ENCODE data around the gene MAD1L1. TPM values are rescaled to one million over a fixed set of nuclear protein-coding genes. Genes with fewer than 3 reads are reported as not detected.
"Not testable (repeated sequence)": the region's sequence is repeated elsewhere in the genome, so short reads cannot be mapped to it uniquely, and the experiment has no call there.

MAD1L1 gene
- total RNA-seq, 1 donor from 2014 or later = 53.8 TPM

GRCh38 chr7:1997537-1998076, 235.1 kb downstream of the MAD1L1 start:
- H3K36me3 Mint-ChIP-seq (ENCODE audit: low read depth) = no peaks in the 10 kb centered on the region
- TF ChIP-seq, protein P1, sequence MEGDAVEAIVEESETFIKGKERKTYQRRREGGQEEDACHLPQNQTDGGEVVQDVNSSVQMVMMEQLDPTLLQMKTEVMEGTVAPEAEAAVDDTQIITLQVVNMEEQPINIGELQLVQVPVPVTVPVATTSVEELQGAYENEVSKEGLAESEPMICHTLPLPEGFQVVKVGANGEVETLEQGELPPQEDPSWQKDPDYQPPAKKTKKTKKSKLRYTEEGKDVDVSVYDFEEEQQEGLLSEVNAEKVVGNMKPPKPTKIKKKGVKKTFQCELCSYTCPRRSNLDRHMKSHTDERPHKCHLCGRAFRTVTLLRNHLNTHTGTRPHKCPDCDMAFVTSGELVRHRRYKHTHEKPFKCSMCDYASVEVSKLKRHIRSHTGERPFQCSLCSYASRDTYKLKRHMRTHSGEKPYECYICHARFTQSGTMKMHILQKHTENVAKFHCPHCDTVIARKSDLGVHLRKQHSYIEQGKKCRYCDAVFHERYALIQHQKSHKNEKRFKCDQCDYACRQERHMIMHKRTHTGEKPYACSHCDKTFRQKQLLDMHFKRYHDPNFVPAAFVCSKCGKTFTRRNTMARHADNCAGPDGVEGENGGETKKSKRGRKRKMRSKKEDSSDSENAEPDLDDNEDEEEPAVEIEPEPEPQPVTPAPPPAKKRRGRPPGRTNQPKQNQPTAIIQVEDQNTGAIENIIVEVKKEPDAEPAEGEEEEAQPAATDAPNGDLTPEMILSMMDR (conservative IDR thresholded peaks at IDR 0.05) = no peak
- no peaks in the 10 kb centered on the region for H3K9me3 Mint-ChIP-seq
- no peak overlapping the region for H3K4me3 Mint-ChIP-seq
- no peak overlapping the region for H3K27ac Mint-ChIP-seq (ENCODE audit: unreplicated experiment)
- H3K4me1 Mint-ChIP-seq = peaks cover 6% of the 10 kb centered on the region
- H3K27me3 Mint-ChIP-seq (ENCODE audit: low read depth) = no peaks in the 10 kb centered on the region
- DNase-seq (ENCODE audit: low read depth, low spot score) = no peak

GRCh38 chr7:1996816-1997215, 235.9 kb downstream of the MAD1L1 start:
- H3K27ac Mint-ChIP-seq (ENCODE audit: unreplicated experiment) = no peak overlapping the region
- TF ChIP-seq, protein P1 (conservative IDR thresholded peaks at IDR 0.05) = no peak
- H3K4me3 Mint-ChIP-seq = no peak overlapping the region
- no peaks in the 10 kb centered on the region for H3K4me1 Mint-ChIP-seq
- H3K27me3 Mint-ChIP-seq (ENCODE audit: low read depth) = no peaks in the 10 kb centered on the region
- DNase-seq (ENCODE audit: low read depth, low spot score) = no peak
- no peaks in the 10 kb centered on the region for H3K9me3 Mint-ChIP-seq
- no peaks in the 10 kb centered on the region for H3K36me3 Mint-ChIP-seq (ENCODE audit: low read depth)

DNA sequence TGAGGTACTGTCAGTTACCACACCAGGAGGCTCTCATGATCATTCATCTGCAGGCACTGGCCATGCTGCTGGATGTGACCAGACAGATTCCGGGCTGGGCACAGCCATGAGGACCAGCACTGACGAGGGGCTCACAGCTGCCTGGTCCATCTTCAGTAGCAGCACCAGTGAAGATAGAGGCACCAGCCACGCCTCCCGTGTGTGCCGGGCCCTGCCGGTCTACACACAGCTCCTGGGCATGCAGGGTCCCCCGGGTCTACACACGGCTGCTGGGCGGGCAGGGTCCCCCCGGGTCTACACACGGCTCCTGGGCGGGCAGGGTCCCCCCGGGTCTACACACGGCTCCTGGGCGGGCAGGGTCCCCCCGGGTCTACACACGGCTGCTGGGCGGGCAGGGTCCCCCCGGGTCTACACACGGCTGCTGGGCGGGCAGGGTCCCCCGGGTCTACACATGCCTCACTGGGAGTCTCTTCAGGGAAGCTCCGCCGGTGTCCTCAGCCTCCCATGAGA, 236.8 kb downstream of the MAD1L1 start:
- DNase-seq (ENCODE audit: low read depth, low spot score); H3K4me3 Mint-ChIP-seq; H3K4me1 Mint-ChIP-seq; H3K36me3 Mint-ChIP-seq (ENCODE audit: low read depth); H3K9me3 Mint-ChIP-seq; H3K27me3 Mint-ChIP-seq (ENCODE audit: low read depth): not testable (repeated sequence)
- H3K27ac Mint-ChIP-seq (ENCODE audit: unreplicated experiment) = peak overlapping the region; percentile 27

DNA sequence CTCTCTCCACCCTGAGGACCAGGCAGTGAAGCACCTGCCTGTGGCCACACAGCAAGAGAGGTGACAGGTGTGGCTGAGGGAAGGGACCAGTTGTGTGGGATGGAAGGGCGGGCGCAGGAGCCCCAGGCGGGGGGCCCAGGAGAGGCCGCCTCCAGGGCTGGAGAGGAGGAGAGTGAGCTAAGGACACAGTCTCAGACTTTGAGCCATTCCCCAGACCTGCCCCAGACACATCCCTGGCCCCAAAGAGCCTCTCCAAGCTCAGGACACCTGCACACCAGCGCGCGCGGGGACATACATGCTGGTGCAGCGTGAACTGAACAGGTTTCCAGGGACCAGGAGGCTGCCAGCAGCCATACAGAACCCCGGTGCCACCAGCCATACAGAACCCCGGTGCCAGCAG, 237.3 kb downstream of the MAD1L1 start:
- no peak for DNase-seq (ENCODE audit: low read depth, low spot score)
- Mint-ChIP-seq H3K27ac (ENCODE audit: unreplicated experiment) (no peak overlapping the region), H3K27me3 (ENCODE audit: low read depth) (no peaks in the 10 kb centered on the region), H3K9me3 (no peaks in the 10 kb centered on the region), H3K36me3 (ENCODE audit: low read depth) (no peaks in the 10 kb centered on the region), H3K4me3 (no peak overlapping the region), H3K4me1 (no peaks in the 10 kb centered on the region)
- TF ChIP-seq, protein P1 (conservative IDR thresholded peaks at IDR 0.05) = no peak

DNA sequence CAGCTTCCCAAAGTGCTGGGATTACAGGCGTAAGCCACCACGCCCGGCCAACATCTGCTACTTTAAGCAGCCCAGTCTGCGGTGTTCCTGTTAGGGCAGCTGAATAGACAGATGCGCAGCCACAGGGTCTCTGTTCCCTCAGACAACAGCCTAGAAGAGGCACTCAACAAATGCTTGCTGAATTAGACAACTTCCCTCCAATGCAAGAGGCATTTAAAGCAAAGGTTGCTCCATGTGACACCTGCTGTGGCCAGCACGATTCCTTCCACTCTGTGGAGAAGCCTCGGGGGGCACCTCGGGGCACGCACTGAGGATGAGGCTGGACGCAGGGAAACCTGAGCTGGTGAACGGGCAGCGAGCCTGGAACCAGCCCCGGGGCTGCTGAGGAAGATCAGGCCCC, 237.8 kb downstream of the MAD1L1 start:
- H3K4me1 Mint-ChIP-seq = no peaks in the 10 kb centered on the region
- H3K27me3 Mint-ChIP-seq (ENCODE audit: low read depth) = no peaks in the 10 kb centered on the region
- H3K36me3 Mint-ChIP-seq (ENCODE audit: low read depth) = no peaks in the 10 kb centered on the region
- no peak overlapping the region for H3K27ac Mint-ChIP-seq (ENCODE audit: unreplicated experiment)
- no peaks in the 10 kb centered on the region for H3K9me3 Mint-ChIP-seq
- no peak overlapping the region for H3K4me3 Mint-ChIP-seq
- TF ChIP-seq, protein P1 (conservative IDR thresholded peaks at IDR 0.05) = no peak
- DNase-seq (ENCODE audit: low read depth, low spot score) = no peak

DNA sequence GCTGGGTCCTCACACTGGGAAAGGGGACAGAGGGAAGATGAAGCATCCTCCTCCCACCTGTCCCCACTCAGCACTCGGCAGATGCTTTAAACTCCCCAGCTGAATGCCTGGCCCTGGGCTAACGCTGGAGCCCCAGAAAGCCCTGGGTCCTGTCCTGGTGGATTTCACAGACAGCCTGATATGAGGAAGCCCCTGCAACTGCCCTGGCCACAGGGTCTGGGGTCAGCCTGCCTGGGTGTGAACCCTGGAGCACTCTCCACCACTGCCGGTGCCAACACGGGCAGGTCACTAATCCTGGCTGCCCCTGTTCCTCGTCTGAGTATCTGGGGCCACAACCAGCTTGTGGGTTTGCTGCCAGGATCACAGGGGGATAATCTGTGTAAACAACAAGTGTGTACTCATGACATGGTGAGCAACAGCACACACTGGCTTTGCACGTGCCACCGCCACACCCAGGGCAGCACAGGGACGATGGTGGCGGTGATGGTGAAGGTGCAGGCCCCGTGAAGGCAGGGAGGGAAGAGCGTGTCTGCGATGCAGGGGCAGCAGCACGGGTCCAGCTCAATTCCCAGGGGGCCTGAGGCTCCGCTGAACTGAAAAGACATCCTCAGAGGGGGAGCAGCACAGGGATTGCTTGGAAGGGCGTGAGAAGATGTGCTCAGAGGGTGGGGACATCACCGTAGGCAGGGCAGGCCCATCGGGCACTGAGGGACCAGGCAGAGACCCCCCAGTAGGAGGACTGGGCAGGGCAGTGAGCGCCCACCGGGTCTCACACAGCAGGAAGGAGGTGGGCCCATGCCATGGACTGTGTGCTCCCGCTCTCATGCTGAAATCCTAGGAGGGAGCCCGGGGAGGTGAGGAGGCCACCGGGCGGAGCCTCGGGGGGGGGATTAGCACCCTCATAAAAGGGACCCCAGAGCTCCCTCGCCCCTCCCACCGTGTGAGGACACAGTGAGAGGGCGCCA, 238.7 kb downstream of the MAD1L1 start:
- Mint-ChIP-seq H3K36me3 (ENCODE audit: low read depth) (no peaks in the 10 kb centered on the region), H3K27ac (ENCODE audit: unreplicated experiment) (no peak overlapping the region), H3K4me1 (no peaks in the 10 kb centered on the region), H3K27me3 (ENCODE audit: low read depth) (no peaks in the 10 kb centered on the region), H3K9me3 (no peaks in the 10 kb centered on the region), H3K4me3 (no peak overlapping the region)
- DNase-seq (ENCODE audit: low read depth, low spot score) = no peak
- TF ChIP-seq, protein P1 (conservative IDR thresholded peaks at IDR 0.05) = no peak

Data from neural crest cell (in vitro differentiated cells).